GM21528 (cell line): ENCODE results near the gene WSCD1.

Experiments used
- ATAC-seq: cut with Tn5 transposase; IDR thresholded peaks from one replicate; pipeline ENCODE4 v1.9.1; 2021; ENCODE audit warnings: mild to moderate bottlenecking, moderate library complexity; ENCODE audit not compliant: unreplicated experiment, low FRiP score

Gene WSCD1

DNA sequence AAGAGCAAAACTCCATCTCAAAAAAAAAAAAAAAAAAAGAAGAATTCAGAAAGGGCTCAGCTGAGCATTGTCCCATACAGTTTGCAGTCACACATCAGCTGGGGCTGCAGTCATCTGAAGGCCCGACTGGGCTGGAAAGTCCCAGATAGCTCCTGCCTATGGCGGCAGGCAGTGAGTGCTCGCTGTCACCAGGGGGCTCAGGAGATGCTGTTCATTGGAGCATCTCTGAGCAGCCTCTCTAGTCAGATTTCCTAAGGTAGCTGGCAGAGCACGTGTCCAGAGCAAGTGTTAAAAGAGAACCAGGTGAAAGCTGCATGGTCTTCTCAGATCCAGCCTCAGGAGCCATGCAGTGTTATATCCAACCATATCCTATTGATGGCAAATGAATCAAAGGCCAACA is 75.8 kb downstream of the WSCD1 start:
- no peak for ATAC-seq

DNA sequence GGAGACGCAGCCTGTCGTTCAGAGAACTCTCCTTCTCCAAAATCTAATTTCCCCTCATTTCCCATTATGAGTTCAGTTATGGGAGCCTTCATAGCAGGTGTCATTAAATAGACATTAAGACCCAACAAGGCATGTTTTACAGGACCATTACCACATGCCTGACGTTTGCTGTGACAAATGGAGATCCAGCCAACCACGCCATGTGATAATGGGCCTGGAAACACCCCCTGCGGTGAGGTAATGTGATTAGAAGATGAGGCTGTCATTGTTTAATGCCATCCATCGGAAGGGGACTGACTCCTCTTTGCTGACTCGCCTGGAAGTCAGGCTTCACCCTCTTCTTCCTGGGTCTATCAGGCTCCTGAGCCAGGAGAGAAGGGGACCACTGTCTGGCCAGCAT is 76.9 kb downstream of the WSCD1 start:
- no peak for ATAC-seq

DNA sequence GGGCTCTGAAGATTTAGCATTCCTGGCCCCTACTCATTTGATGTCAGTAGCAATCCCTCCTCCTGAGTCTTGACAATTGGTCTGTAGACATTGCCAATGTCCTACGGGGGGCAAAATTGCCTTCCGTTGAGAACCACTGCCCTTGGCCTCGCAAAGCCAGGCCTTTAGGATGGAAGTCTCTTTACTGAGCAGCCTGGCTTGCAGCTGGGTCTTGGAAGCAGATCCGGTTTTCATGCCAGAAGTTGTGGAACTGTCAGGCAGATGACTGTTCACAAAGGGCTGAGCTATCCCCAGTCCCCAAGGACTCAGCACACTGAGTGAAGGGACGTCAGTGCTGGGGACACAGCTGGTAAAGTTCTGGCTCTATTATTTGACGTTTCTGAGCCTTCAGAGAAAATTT is 83.2 kb downstream of the WSCD1 start:
- ATAC-seq, result no peak

DNA sequence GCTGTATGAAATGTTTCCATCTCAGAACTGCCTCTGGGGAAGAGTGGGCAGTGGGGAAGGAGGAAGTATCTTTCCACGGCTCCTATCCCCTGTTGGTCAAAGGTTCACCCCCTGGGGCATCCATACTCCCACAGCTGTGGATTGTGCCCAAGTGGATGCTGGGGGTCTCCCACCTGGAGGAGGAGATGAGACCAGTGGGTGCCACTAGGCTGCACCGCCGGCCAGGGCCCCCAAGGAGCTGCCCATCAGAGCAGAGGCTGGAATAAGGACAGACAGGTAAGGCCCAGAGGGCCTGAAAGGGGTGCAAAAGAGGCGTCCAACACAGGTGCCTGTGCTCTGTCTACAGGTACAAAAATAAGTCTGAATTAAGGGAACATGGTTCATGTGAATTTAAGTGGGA is 87.5 kb downstream of the WSCD1 start:
- ATAC-seq, result no peak

DNA sequence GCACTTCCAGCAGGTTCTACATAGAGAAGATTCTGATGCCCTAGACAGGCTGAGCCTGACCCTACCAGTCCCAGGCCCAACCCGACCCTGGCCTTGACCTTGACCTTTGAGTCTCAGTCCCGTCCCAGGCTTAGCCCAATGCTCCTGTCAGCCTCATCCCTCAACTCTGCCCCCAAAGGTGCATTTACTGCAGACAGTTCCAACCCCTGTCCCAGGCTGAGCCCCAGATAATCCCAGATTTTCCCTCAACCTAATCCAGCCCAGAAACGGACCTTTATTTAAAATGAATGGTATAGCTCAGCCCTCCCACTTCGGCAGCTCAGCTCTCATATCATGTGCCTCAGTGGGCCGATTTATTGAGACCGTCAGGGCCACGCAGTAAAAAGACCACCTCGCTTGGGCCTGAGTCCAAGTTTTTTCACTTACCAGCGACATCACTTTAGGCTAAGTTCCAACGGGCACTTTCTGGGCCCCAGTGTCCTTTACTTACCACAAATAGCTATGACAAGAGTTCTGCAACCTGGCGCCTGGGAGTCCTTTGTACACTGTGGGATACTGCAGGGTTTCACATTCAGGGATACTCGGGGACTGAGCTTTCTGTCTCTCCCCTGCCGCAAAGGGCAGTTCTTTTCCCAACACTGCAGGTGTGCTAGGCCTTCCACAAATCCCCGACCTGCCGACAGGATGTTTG is 89.5 kb downstream of the WSCD1 start:
- ATAC-seq, result no peak

DNA sequence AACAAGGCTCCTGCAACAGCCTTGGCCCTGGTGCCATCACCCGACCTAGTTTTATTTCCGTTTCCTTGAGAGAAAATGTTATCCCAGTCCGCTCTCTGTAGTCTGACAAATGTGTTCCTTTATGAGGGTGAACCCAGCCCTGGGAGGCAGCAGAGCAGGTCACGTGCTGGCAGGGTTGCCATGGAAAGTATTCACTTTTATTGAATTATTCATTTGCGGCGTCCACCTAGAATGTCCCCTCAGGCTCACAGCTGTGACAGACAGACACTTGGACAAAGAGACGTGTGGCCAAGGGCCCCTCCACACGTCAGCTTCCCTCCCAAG is 90.0 kb downstream of the WSCD1 start:
- no peak for ATAC-seq

DNA sequence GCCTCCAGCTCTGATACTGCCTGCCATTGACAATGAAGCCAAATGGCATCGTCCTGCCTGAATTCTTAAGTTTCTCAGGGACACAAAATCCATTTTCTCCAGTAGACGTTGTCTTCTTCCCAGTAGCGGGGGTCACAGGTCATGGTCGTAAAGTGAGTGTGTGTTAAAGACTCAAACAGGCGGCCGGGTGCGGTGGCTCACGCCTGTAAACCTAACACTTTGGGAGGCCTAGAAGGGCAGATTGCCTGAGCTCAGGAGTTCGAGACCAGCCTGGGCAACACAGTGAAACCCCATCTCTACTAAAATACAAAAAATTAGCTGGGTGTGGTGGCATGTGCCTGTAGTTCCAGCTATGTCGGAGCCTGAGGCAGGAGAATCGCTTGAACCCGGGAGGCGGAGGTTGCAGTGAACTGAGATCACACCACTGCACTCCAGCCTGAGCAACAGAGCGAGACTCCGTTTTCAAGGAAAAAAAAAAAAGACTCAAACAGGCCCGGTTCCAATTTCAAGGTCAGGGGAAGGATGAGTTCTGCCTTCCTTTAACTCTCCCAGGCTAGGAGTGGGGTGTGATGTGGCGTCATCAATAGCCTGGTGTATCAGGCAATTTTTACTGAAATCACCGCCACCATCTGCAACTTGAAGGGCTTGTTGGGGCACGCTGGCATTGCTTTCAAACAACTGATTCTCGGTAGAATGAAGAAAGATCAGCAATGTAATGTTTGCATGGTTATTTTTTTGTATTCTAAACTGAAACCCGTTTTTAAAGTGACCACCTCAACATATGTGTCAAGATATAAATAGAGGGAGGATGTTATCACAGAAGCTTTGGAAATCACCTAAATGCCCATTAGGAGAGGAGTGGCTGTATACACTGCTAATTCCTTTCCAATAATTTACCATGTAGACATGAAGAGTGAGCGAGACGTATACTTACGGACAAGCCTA is 91.0 kb downstream of the WSCD1 start:
- ATAC-seq, result no peak

DNA sequence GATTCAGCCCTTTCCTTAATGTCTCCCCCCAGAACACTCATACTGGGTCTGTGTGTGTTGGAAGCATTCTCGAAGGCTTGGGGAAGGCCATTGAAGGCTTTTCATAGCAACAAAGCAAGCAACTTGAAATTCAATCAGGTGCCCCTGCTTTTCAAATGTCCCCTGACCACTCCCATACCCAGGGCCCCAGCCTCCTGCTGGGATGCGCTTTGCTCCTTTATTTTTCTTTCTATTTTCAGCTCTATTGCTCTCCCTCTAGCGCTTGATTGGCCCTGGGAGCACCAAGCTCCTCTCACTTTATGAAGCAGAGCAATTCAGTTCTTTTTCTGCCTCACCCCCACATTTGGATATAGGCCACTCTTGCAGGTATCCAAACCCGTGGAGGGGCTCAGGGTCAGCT is 92.0 kb downstream of the WSCD1 start:
- ATAC-seq, result no peak

DNA sequence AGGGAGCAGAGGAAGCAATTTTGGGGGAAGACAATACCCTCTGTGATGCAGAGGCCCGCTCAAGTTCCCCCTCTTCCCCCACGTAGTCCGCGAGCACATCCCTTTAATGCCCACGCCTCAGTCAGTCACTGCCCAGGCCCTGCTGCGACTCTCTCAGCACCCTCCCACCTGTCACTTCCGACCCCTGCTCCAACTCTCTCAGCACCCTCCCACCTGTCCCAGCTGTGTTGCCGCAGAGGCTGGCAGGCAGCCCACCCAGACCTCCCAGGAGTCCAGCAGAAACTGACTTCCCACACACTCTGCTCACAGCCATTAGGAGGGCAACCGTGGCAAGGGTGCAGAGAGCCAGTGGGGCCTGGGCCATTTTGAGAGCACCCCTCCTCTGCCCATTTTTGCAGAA is 92.7 kb downstream of the WSCD1 start:
- ATAC-seq, result no peak

DNA sequence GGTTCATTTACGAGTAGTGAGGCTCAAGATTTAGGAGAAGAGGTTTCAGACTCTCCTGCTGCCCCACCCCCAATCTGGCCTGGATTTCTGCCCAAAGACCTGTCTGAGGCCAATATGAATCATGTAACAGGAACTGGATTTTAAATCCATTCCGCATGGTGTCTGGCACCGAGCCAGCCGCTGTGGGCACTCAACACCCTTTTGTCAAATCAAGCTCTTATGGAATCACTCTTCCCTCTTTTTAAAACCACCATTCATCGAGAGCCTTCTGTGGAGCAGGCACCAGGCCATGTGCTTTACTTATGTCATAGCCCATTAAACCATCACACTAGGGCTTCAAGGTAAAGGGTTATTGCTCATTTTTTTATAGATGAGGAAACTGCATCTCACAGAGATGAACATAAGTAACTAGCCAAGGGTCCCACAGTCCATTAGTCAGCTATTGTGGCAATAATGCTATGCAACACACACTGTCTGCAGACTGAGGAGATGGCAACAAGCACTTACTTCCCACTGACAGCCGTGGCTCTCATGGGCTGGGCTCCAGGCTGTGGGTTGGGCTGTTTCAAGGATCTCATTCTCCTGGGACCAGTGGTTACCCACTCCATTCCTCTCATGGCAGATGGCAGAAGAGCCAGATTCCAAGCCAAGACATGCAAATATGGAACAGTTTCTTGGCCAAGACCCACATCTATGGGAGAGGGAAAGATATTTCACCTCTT is 93.6 kb downstream of the WSCD1 start:
- no peak for ATAC-seq

DNA sequence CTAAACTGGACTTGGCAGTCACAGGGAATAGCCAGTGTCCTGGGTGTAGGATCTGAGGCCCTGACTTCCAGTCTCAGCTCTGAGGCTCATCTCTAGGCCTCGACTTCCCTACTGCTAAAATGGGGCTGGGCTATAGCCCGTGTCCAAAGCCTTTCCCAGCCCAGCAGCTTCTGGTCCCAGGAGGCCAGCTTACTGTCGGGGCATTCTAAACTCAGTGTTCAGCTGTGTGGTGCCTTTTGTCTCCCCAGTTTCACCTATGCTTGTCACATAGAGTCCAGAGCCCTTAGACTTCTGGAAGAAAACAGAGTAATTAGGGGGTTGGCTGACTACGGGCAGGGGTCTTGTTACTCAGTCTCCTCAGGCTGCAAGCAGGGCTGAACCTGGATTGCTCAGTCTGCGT is 94.8 kb downstream of the WSCD1 start:
- ATAC-seq, result no peak

DNA sequence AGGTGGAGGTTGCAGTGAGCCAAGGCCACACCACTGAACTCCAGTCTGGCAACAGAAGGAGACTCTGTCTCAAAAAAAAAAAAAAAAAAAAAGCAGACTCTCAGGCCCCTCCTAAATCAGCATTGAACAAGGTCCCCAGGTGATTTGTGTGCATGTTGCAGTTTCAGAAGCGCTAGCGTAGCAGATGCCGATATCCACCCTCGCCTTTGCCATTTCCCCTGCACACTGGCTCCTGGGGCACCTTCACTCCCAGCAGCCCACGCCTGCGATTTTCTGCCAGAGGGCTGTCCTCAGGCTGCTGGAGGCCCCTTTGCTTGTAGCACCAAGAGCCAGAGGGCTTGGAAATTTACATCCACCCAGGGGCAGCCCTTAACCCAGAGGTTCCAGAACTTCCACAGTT is 95.6 kb downstream of the WSCD1 start:
- ATAC-seq, result no peak

DNA sequence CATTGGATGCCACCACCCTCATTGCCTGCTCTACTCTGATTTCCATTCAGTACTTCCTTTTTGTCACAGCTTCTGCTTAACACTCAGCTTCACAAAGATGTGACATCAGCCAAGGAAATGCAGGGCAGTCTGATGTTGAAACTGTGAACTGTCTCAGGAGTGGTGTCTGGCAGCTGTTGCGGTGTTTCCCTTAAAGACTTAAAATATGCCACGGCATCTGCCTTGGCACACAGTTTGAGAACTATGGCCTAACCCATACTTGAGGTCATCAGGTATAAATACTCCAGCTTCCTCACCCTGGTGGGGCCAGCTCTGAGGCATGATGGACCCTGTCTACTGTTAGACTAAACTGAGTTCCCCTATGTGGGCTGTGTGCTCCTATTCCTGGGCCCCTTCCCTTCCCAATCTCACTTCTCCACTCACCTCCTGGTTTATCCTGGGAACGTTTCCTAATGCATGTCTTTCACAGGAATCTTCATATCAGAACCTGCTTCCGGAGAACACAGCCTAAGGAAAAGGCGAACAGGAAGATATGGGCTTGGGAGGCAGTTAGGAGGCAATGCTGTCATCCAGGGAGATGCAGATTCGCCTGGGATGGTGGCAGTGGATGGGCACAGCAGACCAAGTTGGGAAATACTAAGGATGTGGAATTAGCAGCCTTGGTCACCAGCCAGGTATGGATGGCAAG is 96.5 kb downstream of the WSCD1 start:
- no peak for ATAC-seq

DNA sequence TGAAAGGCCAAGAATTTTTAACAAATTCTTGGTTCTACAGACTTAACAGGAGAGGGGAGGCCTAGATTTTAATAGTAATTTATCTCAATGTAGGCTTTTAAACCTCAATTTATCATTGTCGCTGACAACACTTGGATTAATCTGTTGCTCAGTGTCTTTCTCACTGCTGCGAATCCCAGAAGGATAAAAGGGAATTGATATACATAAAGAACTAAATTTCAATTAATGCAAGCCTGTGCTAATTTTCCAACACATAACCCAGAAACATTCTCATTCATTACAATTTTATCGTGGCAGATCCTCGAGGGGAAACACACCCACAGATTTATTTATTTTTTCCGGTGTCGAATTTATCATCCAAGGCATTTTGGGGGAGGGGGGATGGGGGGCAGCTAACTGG is 98.1 kb downstream of the WSCD1 start:
- no peak for ATAC-seq

DNA sequence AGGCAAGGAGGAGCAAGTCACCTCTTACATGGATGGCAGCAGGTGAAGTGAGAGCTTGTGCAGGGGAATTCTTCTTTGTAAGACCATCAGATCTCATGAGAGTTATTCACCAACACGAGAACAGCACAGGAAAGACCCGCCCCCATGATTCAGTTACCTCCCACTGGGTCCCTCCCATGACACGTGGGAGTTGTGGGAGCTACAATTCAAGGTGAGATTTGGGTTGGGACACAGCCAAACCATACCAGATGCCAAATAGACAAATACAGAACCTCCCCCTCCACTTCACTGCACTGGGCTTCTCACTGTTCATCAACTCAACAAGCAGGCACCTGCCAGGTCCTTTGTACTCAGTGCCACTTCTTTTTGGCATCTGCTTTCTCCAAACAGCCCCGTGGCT is 100.2 kb downstream of the WSCD1 start:
- ATAC-seq, result no peak

DNA sequence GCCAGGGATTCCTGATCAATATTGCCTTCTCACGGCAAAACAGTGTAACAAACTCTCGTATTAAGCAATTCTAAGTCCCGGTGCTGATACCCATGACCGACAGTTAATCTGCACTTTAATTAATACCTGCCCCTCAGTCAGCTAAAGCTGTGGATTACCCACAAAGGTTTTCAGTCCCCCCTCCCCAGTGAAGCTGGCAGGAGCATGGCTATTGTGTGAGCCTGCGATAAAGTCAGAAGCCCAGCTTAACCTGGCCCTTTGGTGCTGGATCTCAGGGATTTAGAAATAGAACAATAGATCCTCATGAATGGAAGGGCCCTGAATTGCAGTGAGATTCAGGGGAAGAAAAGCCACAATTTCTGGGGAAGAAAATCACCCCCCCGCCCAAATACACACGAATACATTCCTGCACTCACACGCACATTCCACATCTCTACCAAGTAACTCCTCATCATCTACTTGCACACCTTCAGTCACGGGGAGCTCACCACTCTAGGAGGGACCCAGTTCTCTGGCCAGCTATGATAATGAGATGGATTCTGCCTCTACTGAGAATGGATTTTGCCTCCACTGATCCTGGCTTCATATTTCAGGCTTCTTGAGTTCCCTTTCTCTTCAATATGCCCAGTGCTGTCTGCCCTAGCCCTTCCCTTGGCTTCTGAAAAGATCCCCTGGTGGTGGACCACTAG is 102.6 kb downstream of the WSCD1 start:
- ATAC-seq, result no peak

DNA sequence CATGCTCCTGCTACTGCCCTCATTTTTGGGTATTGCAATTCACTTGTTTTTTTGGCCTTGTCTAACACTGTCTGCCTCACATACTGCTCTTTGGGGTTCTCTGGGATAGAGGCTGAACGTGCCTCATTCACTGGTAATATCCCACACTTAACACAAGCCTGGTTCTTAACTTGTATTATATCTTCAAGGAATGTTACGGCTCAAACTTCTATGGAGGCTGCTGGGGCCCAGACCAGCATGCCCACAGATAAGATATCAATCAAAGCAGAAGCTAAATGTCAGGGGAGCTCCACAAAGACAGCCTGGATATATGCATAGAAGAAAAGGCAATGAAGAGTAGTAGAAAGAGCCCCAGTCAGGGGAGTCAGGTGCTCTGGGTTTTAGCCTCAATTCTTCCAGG is 103.5 kb downstream of the WSCD1 start:
- ATAC-seq, result no peak
